OCI-LY1 (cell line): ENCODE measurements around the gene CASP3.

Experiments
- CTCF ChIP-seq: fragments of 200-600 bp; sonication (generic), shearing (Covaris generic); IDR thresholded peaks from 2 replicates; pipeline ENCODE4 v1.5.1; 2017; ENCODE audit warnings: mild to moderate bottlenecking, antibody characterized with exemption, low read length, moderate library complexity, mixed read lengths
- EZH2 ChIP-seq: fragments of 200-600 bp; sonication (generic), shearing (Covaris generic); IDR thresholded peaks from 2 replicates; pipeline ENCODE4 v1.8.0; 2017; ENCODE audit warnings: borderline replicate concordance, mixed run types, mild to moderate bottlenecking, antibody characterized with exemption, low read length, moderate library complexity, mixed read lengths

- TF ChIP-seq CTCF (no peak), EZH2 (no peak)
These were observed 62.0 kb downstream of the CASP3 start for GRCh38 chr4:184587221-184587620.
